ENCODE results near the gene EPB41L5. TPM values are rescaled to one million over a fixed set of nuclear protein-coding genes. Genes with fewer than 3 reads are reported as not detected.

Gene EPB41L5
- total and polyA plus RNA-seq, 2 experiments from 2014 or later, result 31.1 to 41.7 TPM

DNA sequence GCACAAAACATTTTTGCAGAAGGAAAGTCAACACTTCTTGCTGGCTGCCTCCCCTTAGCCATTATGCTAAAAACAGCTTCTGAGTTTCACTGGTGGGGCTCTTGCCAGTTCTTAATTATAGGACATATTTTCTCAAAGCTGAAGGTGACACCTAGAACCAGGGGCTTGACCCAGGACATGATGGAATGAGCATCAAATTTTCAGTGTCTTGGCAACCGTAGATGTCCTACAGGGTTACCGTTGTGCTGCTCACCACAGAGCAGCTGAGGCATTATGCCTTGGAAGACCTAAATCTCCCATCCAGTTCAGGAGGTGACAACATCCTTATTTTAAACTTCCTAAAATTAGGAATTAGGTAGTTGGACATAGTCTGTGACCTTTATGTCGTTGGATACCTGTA lies 163.6 kb downstream of the EPB41L5 start:
- Histone ChIP-seq H4K20me1 (ENCODE audit: insufficient read depth, poor library complexity, severe bottlenecking) (no peaks in the 10 kb centered on the region), H3K36me3 (replicated peaks; ENCODE audit: insufficient read depth, low read depth) (no peaks in the 10 kb centered on the region), H3K9me2 (replicated peaks; ENCODE audit: insufficient read depth) (no peaks in the 10 kb centered on the region), H3K4me3 (no peak overlapping the region), H3K27ac (no peak overlapping the region), H3K9me3 (ENCODE audit: low read depth) (no peaks in the 10 kb centered on the region), H3K4me2 (no peak overlapping the region), H3K27me3 (no peaks in the 10 kb centered on the region), H3K4me1 (ENCODE audit: insufficient read depth) (no peaks in the 10 kb centered on the region), H3K79me2 (no peaks in the 10 kb centered on the region), H2AFZ (no peak overlapping the region)
- TF ChIP-seq EZH2 (IDR thresholded peaks at IDR 0.05; ENCODE audit: borderline replicate concordance) (no peak), EZH2phosphoT487 (IDR thresholded peaks at IDR 0.05; ENCODE audit: low read depth, severe bottlenecking, unreplicated experiment) (no peak)
- WGBS (ENCODE audit: low lambda C conversion rate, missing lambda C conversion rate), result 95% methylated on average over 3 of the region's 3 CpGs
- no peak for DNase-seq (ENCODE audit: low spot score)

- Histone ChIP-seq H3K4me3 (no peak overlapping the region), H3K9me3 (ENCODE audit: low read depth) (no peaks in the 10 kb centered on the region), H3K4me1 (ENCODE audit: insufficient read depth) (no peaks in the 10 kb centered on the region), H3K36me3 (replicated peaks; ENCODE audit: insufficient read depth, low read depth) (no peaks in the 10 kb centered on the region), H3K4me2 (no peak overlapping the region), H2AFZ (no peak overlapping the region), H3K27ac (no peak overlapping the region), H4K20me1 (ENCODE audit: insufficient read depth, poor library complexity, severe bottlenecking) (no peaks in the 10 kb centered on the region), H3K27me3 (no peaks in the 10 kb centered on the region), H3K9me2 (replicated peaks; ENCODE audit: insufficient read depth) (no peaks in the 10 kb centered on the region), H3K79me2 (no peaks in the 10 kb centered on the region)
- TF ChIP-seq EZH2phosphoT487 (IDR thresholded peaks at IDR 0.05; ENCODE audit: low read depth, severe bottlenecking, unreplicated experiment), result no peak
- no peak for TF ChIP-seq EZH2 (IDR thresholded peaks at IDR 0.05; ENCODE audit: borderline replicate concordance)
- no peak for TF ChIP-seq CTCF (IDR thresholded peaks at IDR 0.05; ENCODE audit: poor library complexity)
- 95% methylated on average over 15 of the region's 15 CpGs for WGBS (ENCODE audit: low lambda C conversion rate, missing lambda C conversion rate)
- DNase-seq (ENCODE audit: low spot score), result no peak
Measured at GRCh38 chr2:120177001-120177621, 164.2 kb downstream of the EPB41L5 start.

DNA sequence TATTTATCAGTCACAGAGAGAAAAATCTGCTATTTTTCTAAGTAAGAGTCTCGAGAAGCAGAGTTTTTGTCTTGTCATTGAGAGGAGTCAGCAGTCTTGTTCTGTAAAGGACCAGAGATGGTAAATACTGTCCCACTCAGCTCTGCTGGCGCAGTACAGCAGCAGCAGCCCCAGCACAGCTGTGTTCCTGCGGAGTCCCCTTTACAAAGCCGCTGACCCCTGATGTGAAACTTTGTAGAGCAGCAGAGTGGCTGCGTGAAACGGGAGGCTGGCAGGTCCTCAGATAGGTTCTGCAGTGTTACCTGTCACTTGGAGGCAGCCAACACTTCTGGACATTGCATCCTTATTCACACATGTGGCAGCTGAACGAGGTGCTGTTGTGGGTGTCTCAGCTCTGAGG lies 165.1 kb downstream of the EPB41L5 start:
- no peak for DNase-seq (ENCODE audit: low spot score)
- H3K79me2 ChIP-seq, result no peaks in the 10 kb centered on the region
- H3K27ac ChIP-seq, result no peak overlapping the region
- no peaks in the 10 kb centered on the region for H3K9me3 ChIP-seq (ENCODE audit: low read depth)
- no peaks in the 10 kb centered on the region for H3K36me3 ChIP-seq (replicated peaks; ENCODE audit: insufficient read depth, low read depth)
- no peaks in the 10 kb centered on the region for H4K20me1 ChIP-seq (ENCODE audit: insufficient read depth, poor library complexity, severe bottlenecking)
- TF ChIP-seq CTCF (IDR thresholded peaks at IDR 0.05; ENCODE audit: poor library complexity), result no peak
- TF ChIP-seq EZH2 (IDR thresholded peaks at IDR 0.05; ENCODE audit: borderline replicate concordance), result no peak
- TF ChIP-seq EZH2phosphoT487 (IDR thresholded peaks at IDR 0.05; ENCODE audit: low read depth, severe bottlenecking, unreplicated experiment), result no peak
- no peaks in the 10 kb centered on the region for H3K4me1 ChIP-seq (ENCODE audit: insufficient read depth)
- H3K4me2 ChIP-seq, result no peak overlapping the region
- no peak overlapping the region for H3K4me3 ChIP-seq
- H3K9me2 ChIP-seq (replicated peaks; ENCODE audit: insufficient read depth), result no peaks in the 10 kb centered on the region
- no peaks in the 10 kb centered on the region for H3K27me3 ChIP-seq
- WGBS (ENCODE audit: low lambda C conversion rate, missing lambda C conversion rate), result 93% methylated on average over 7 of the region's 7 CpGs
- no peak overlapping the region for H2AFZ ChIP-seq

GRCh38 chr2:120179396-120179795 lies 166.5 kb downstream of the EPB41L5 start:
- TF ChIP-seq EZH2 (IDR thresholded peaks at IDR 0.05; ENCODE audit: borderline replicate concordance) (no peak), CTCF (IDR thresholded peaks at IDR 0.05; ENCODE audit: poor library complexity) (no peak), EZH2phosphoT487 (IDR thresholded peaks at IDR 0.05; ENCODE audit: low read depth, severe bottlenecking, unreplicated experiment) (no peak)
- Histone ChIP-seq H3K79me2 (no peaks in the 10 kb centered on the region), H3K4me1 (ENCODE audit: insufficient read depth) (no peaks in the 10 kb centered on the region), H3K27ac (no peak overlapping the region), H3K27me3 (no peaks in the 10 kb centered on the region), H3K4me2 (no peak overlapping the region), H2AFZ (no peak overlapping the region), H3K4me3 (no peak overlapping the region), H3K9me2 (replicated peaks; ENCODE audit: insufficient read depth) (no peaks in the 10 kb centered on the region), H3K9me3 (ENCODE audit: low read depth) (no peaks in the 10 kb centered on the region), H3K36me3 (replicated peaks; ENCODE audit: insufficient read depth, low read depth) (no peaks in the 10 kb centered on the region), H4K20me1 (ENCODE audit: insufficient read depth, poor library complexity, severe bottlenecking) (no peaks in the 10 kb centered on the region)
- 98% methylated on average over 3 of the region's 3 CpGs for whole genome bisulfite sequencing (ENCODE audit: low lambda C conversion rate, missing lambda C conversion rate)
- no peak for DNase-seq (ENCODE audit: low spot score)

All from hepatocyte (in vitro differentiated cells).